GM12878 (cell line): ENCODE data around the gene GNB2. TPM values are rescaled to one million over a fixed set of nuclear protein-coding genes. Genes with fewer than 3 reads are reported as not detected.
A peak's percentile ranks its signal among the peaks of the same experiment; 100 is the strongest.

Source experiments
- CBX3 ChIP-seq: fragments of 200-600 bp; sonication (generic); IDR thresholded peaks from 2 replicates; pipeline ENCODE4 v1.6.1; 2016; ENCODE audit warnings: low read depth, borderline replicate concordance
- CHD4 ChIP-seq: fragments of 200-600 bp; sonication (generic); IDR thresholded peaks from 2 replicates; pipeline ENCODE4 v1.6.1; 2016; ENCODE audit warnings: mild to moderate bottlenecking
- EZH2 ChIP-seq: IDR thresholded peaks from 2 replicates; pipeline ENCODE4 v1.6.1; 2012; ENCODE audit warnings: low read depth, mild to moderate bottlenecking, control low read depth, inconsistent platforms, low read length, borderline replicate concordance; ENCODE audit not compliant: control insufficient read depth
- MEF2A ChIP-seq: IDR thresholded peaks from 2 replicates; pipeline ENCODE4 v1.6.1; 2011; ENCODE audit warnings: low read depth, mild to moderate bottlenecking, low read length, moderate library complexity; ENCODE audit not compliant: insufficient read depth
- NFXL1 ChIP-seq: fragments of 450-650 bp; IDR thresholded peaks from 2 replicates; pipeline ENCODE4 v1.6.1; 2017; ENCODE audit warnings: antibody characterized with exemption, mild to moderate bottlenecking, borderline replicate concordance
- NR2F1 ChIP-seq: fragments of 450-650 bp; conservative IDR thresholded peaks from 2 replicates; pipeline ENCODE4 v1.6.1; 2017; ENCODE audit warnings: mild to moderate bottlenecking
- PAX5 ChIP-seq: IDR thresholded peaks from 2 replicates; pipeline ENCODE4 v1.6.1; 2011; ENCODE audit warnings: low read depth, low read length, borderline replicate concordance
- PAX8 ChIP-seq: fragments of 450-650 bp; IDR thresholded peaks from 2 replicates; pipeline ENCODE4 v1.6.1; 2017; ENCODE audit warnings: mild to moderate bottlenecking, moderate library complexity
- SMAD1 ChIP-seq: fragments of 450-650 bp; IDR thresholded peaks from 2 replicates; pipeline ENCODE4 v1.6.1; 2018; ENCODE audit warnings: mild to moderate bottlenecking, low read depth; ENCODE audit not compliant: partially characterized antibody
- SMC3 ChIP-seq: IDR thresholded peaks from 2 replicates; pipeline ENCODE4 v1.6.1; 2011; ENCODE audit warnings: low read length, improper control_type of control experiment, borderline replicate concordance
- SPI1 ChIP-seq: IDR thresholded peaks from 2 replicates; pipeline ENCODE4 v1.6.1; 2011; ENCODE audit warnings: low read depth, mild to moderate bottlenecking, low read length, moderate library complexity, borderline replicate concordance; ENCODE audit not compliant: insufficient read depth
- SRF ChIP-seq, 2 experiments: IDR thresholded peaks; 2 replicates each; pipeline ENCODE4 v1.6.1; 2011; ENCODE audit warnings: low read depth in 2 of 2, low read length in 2 of 2, mild to moderate bottlenecking in 1 of 2, moderate library complexity in 1 of 2
- SUZ12 ChIP-seq: fragments of 200-600 bp; sonication (generic); IDR thresholded peaks from one replicate; pipeline ENCODE4 v1.6.1; 2018; ENCODE audit warnings: antibody characterized with exemption, mild to moderate bottlenecking; ENCODE audit not compliant: unreplicated experiment
- TCF12 ChIP-seq: IDR thresholded peaks from 2 replicates; pipeline ENCODE4 v1.6.1; 2011; ENCODE audit warnings: low read depth, mild to moderate bottlenecking, low read length
- polyA plus RNA-seq, 11 experiments: library from polyadenylated mRNA; depleted of rRNA in 4 of 11; unstranded in 6 of 11; stranded (reverse) in 5 of 11; fragments of >200 nt; fragmentation: Nextera tagmentation in 4 of 11; fragmentation: Illumina TruSeq in 1 of 11; extraction: Ambion mirVana in 4 of 11; extraction: Trizol in 1 of 11; gene quantifications; 1 replicate in 1 of 11; 2 replicates in 10 of 11; pipeline versions ENCODE4 v1.2.1 to v1.2.3, GENCODE V29; 2011 to 2016; ENCODE audit warnings: inconsistent platforms in 2 of 11, missing spikeins in 2 of 11, low read depth in 1 of 11
- total RNA-seq, 4 experiments: library from RNA; depleted of rRNA in 3 of 4; stranded (reverse); fragments of >200 nt in 3 of 4; fragmentation: Illumina TruSeq in 1 of 4; extraction: Trizol in 1 of 4; gene quantifications; 2 replicates each; pipeline versions ENCODE4 v1.2.1 to v1.2.3, GENCODE V29; 2013 to 2021

Gene GNB2
- total and polyA plus RNA-seq, 10 of the 15 experiments (the other 5 are each of a cell fraction or from before 2014, with no cell fraction given) = 0.35 to 175 (median 59.7) TPM

DNA sequence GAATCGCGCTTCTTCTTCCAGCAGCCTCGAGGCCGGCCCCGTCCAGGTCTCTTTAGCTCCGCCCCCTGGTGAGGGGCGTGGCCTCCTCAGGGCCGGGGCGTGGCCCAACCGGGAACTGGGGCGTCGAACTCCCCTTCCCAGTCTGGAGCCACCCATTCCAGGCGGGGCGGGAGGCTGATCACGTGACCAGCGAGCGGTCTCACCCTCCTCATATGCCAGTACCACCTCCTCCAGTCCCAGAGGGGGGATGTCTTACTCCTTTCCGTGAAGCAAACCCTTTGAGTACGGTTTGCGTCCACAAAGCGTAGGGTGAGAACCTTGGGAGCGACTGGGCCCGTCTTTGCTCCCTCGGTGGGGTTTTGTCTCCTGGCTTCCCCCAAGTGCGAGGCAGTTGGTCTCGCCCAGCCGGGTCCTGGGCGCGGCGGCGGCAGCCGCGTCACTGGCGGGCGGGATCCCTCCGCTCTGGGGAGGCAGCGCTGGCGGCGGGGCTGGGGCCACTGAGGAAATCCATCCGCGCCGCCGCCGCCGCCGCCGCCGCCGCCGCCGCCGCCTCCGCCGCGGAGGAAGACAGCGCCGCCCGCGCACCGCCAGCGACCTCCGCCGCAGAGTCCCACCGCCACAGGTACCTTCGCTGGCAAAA, at the start of gene GNB2 (continued):
- TF ChIP-seq PAX5 (no peak), NR2F1 (peak; percentile 86), CBX3 (no peak), MEF2A (0 out of 2 replicates have a peak, but pooled peaks have one; percentile 57), SRF (IDR thresholded peaks at IDR 0.05; ENCODE audit: low read depth in 2 of 2, low read length in 2 of 2) (0 out of 4 replicates have a peak, but pooled peaks of 1 of the 2 experiments have one; percentile 33), SMC3 (no peak), PAX8 (no peak), SPI1 (no peak; the same call in 1 of the 2 replicates), CHD4 (no peak), SMAD1 (no peak), TCF12 (no peak), EZH2 (no peak), SUZ12 (no peak), NFXL1 (no peak)
